Mesenchymal stem cell (in vitro differentiated cells and primary cell): ENCODE measurements around the gene NKD2.

Source experiments
- DNase-seq: peaks from one replicate; pipeline ENCODE4 v3.0.0-alpha.2; 2013
- H2AFZ ChIP-seq: one replicate; pipeline ENCODE4 v1.6.1; 2013; ENCODE audit warnings: low read depth, mild to moderate bottlenecking, control low read depth, inconsistent platforms, low read length, moderate library complexity
- H2AK5ac ChIP-seq: 2 replicates; pipeline ENCODE4 v1.6.1; 2013; ENCODE audit warnings: low read length, moderate library complexity, mild to moderate bottlenecking, inconsistent platforms; ENCODE audit not compliant: severe bottlenecking
- H2BK120ac ChIP-seq: one replicate; pipeline ENCODE4 v1.6.1; 2013; ENCODE audit warnings: low read depth, mild to moderate bottlenecking, inconsistent platforms, low read length, moderate library complexity
- H2BK12ac ChIP-seq, 2 experiments: one replicate each; pipeline ENCODE4 v1.6.1; 2013; ENCODE audit warnings: inconsistent platforms in 2 of 2, low read length in 2 of 2, mild to moderate bottlenecking in 2 of 2, moderate library complexity in 2 of 2, control low read depth in 1 of 2
- H2BK15ac ChIP-seq: one replicate; pipeline ENCODE4 v1.6.1; 2013; ENCODE audit warnings: mild to moderate bottlenecking, low read depth, inconsistent platforms; ENCODE audit not compliant: poor library complexity, severe bottlenecking
- H2BK5ac ChIP-seq: 2 replicates; pipeline ENCODE4 v1.6.1; 2013; ENCODE audit warnings: low read depth, mild to moderate bottlenecking, low read length, control low read depth, inconsistent platforms; ENCODE audit not compliant: poor library complexity, severe bottlenecking
- H3K14ac ChIP-seq, 2 experiments: one replicate each; pipeline ENCODE4 v1.6.1; 2013; ENCODE audit warnings: inconsistent platforms in 2 of 2, low read length in 2 of 2, control low read depth in 1 of 2, mild to moderate bottlenecking in 1 of 2, moderate library complexity in 1 of 2
- H3K18ac ChIP-seq, 2 experiments: one replicate each; pipeline ENCODE4 v1.6.1; 2013; ENCODE audit warnings: inconsistent platforms in 2 of 2, low read length in 2 of 2, control low read depth in 1 of 2, low read depth in 1 of 2, mild to moderate bottlenecking in 1 of 2
- H3K23ac ChIP-seq, 2 experiments: one replicate each; pipeline ENCODE4 v1.6.1; 2013; ENCODE audit warnings: inconsistent platforms in 2 of 2, low read length in 2 of 2, mild to moderate bottlenecking in 2 of 2, moderate library complexity in 2 of 2, control low read depth in 1 of 2
- H3K27ac ChIP-seq: 2 replicates; pipeline ENCODE4 v1.5.1; 2013; ENCODE audit warnings: mild to moderate bottlenecking, moderate library complexity, low read length, control low read depth, inconsistent platforms; ENCODE audit not compliant: poor library complexity, severe bottlenecking
- H3K27me3 ChIP-seq, 2 experiments: 2 replicates each; pipeline versions ENCODE4 v1.6.1 to v1.7.0; 2013; ENCODE audit warnings: low read length in 2 of 2, mild to moderate bottlenecking in 2 of 2, moderate library complexity in 2 of 2, control low read depth in 1 of 2, inconsistent platforms in 1 of 2; ENCODE audit not compliant: control insufficient read depth in 1 of 2, insufficient read depth in 1 of 2
- H3K36me3 ChIP-seq, 2 experiments: 2 replicates each; pipeline versions ENCODE4 v1.6.1 to v1.7.0; 2013; ENCODE audit warnings: low read length in 2 of 2, control low read depth in 1 of 2, inconsistent platforms in 1 of 2, low read depth in 1 of 2, mild to moderate bottlenecking in 1 of 2; ENCODE audit not compliant: insufficient read depth in 2 of 2, control insufficient read depth in 1 of 2
- H3K4ac ChIP-seq, 2 experiments: one replicate each; pipeline ENCODE4 v1.6.1; 2013; ENCODE audit warnings: inconsistent platforms in 2 of 2, low read length in 2 of 2, mild to moderate bottlenecking in 2 of 2, moderate library complexity in 2 of 2, control low read depth in 1 of 2, low read depth in 1 of 2
- H3K4me1 ChIP-seq: 2 replicates; pipeline ENCODE4 v1.6.1; 2013; ENCODE audit warnings: low read depth, low read length, control low read depth; ENCODE audit not compliant: control insufficient read depth, insufficient read depth
- H3K4me2 ChIP-seq: 2 replicates; pipeline ENCODE4 v1.6.1; 2013; ENCODE audit warnings: low read length, mild to moderate bottlenecking, inconsistent platforms; ENCODE audit not compliant: poor library complexity, severe bottlenecking
- H3K4me3 ChIP-seq, 2 experiments: 2 replicates each; pipeline versions ENCODE4 v1.5.1 to v1.7.0; 2013; ENCODE audit warnings: low read length in 2 of 2, mild to moderate bottlenecking in 2 of 2, control low read depth in 1 of 2, low read depth in 1 of 2; ENCODE audit not compliant: insufficient read depth in 1 of 2
- H3K79me1 ChIP-seq: replicated peaks from 2 replicates; pipeline ENCODE4 v1.6.1; 2013; ENCODE audit warnings: mild to moderate bottlenecking, control low read depth, low read length, inconsistent platforms; ENCODE audit not compliant: poor library complexity, severe bottlenecking
- H3K9ac ChIP-seq: 2 replicates; pipeline ENCODE4 v1.7.0; 2013; ENCODE audit warnings: mild to moderate bottlenecking, low read length, moderate library complexity
- H3K9me3 ChIP-seq: 2 replicates; pipeline ENCODE4 v1.7.0; 2013; ENCODE audit warnings: mild to moderate bottlenecking, low read length; ENCODE audit not compliant: control insufficient read depth
- H4K8ac ChIP-seq: one replicate; pipeline ENCODE4 v1.6.1; 2013; ENCODE audit warnings: inconsistent platforms, mild to moderate bottlenecking, low read length, moderate library complexity
- H4K91ac ChIP-seq: one replicate; pipeline ENCODE4 v1.6.1; 2013; ENCODE audit warnings: mild to moderate bottlenecking, low read length, inconsistent platforms
- WGBS: methylation state at CpG from one replicate; pipeline ENCODE4 v1.1.7; 2013; ENCODE audit warnings: mixed read lengths; 5-methylcytosine and 5-hydroxymethylcytosine counted together

NKD2 gene

GRCh38 chr5:1002836-1003235 lies 5.8 kb upstream of the NKD2 start:
- H4K91ac ChIP-seq = no peak overlapping the region
- H3K23ac ChIP-seq = no peak overlapping the region
- H2AK5ac ChIP-seq = no peak overlapping the region
- no peaks in the 10 kb centered on the region for H3K36me3 ChIP-seq
- no peak overlapping the region for H3K4me2 ChIP-seq
- H3K9me3 ChIP-seq = no peaks in the 10 kb centered on the region
- no peaks in the 10 kb centered on the region for H3K79me1 ChIP-seq
- no peak overlapping the region for H2BK5ac ChIP-seq
- no peak overlapping the region for H2BK15ac ChIP-seq
- no peak overlapping the region for H4K8ac ChIP-seq
- H3K4me1 ChIP-seq = peaks cover 14% of the 10 kb centered on the region
- H3K9ac ChIP-seq = no peak overlapping the region
- DNase-seq = no peak
- H3K4me3 ChIP-seq = no peak overlapping the region
- no peak overlapping the region for H3K14ac ChIP-seq
- H3K27ac ChIP-seq = no peak overlapping the region
- H3K27me3 ChIP-seq = peaks cover 75 to 86% of the 10 kb centered on the region in 2 experiments
- H2BK12ac ChIP-seq = no peak overlapping the region
- no peak overlapping the region for H3K4ac ChIP-seq
- H3K18ac ChIP-seq = no peak overlapping the region
- WGBS = 93% methylated on average over 13 of the region's 13 CpGs
- H2BK120ac ChIP-seq = no peak overlapping the region
- H2AFZ ChIP-seq = no peak overlapping the region

DNA sequence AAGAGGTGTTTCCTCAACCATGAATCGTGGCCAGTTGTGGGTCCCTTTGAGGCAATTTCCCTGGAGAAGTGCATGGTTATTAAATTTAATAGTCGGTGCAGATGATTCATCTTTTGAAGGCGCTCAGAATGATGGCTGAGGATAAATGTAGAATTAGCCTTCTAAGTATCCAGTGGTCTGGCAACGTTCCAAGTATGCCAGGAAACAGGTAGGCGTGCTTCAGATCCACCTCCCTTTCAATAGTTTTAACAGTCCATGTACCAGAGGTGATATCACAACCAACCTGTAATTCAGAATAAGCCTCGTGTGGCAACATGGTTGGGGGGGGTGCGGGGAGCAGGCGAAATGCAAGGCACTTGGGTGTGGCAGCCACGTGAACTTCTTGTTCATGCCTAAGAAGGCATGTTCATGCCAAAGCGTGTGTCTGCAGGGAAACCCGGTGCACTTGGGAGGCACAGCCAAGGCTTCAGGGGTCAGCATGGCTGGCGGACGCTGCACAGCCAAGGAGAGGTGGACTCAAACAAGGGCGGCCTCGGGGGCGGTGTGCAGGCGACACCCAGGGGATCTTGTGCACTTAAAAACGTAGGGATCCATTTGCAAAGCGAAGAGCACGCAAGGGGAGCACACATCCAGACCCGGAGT lies 5.2 kb upstream of the NKD2 start:
- H3K79me1 ChIP-seq = no peaks in the 10 kb centered on the region
- H3K4me2 ChIP-seq = no peak overlapping the region
- no peak overlapping the region for H3K23ac ChIP-seq
- peak overlapping the region; percentile 6 for H2BK15ac ChIP-seq
- peak overlapping the region; percentile 52 for H4K91ac ChIP-seq
- no peak overlapping the region for H2AFZ ChIP-seq
- no peak overlapping the region for H2AK5ac ChIP-seq
- no peaks in the 10 kb centered on the region for H3K36me3 ChIP-seq
- H2BK5ac ChIP-seq = no peak overlapping the region
- peaks cover 79 to 86% of the 10 kb centered on the region in 2 experiments for H3K27me3 ChIP-seq
- no peak overlapping the region for H3K14ac ChIP-seq
- no peak overlapping the region for H3K4ac ChIP-seq
- no peak overlapping the region for H3K27ac ChIP-seq
- no peaks in the 10 kb centered on the region for H3K9me3 ChIP-seq
- peak overlapping the region in 1 of 2 experiments; percentile 38 for H2BK12ac ChIP-seq
- H3K9ac ChIP-seq = no peak overlapping the region
- no peak overlapping the region for H3K18ac ChIP-seq
- H3K4me3 ChIP-seq = no peak overlapping the region
- H3K4me1 ChIP-seq = peaks cover 15% of the 10 kb centered on the region
- H4K8ac ChIP-seq = no peak overlapping the region
- no peak for DNase-seq
- 91% methylated on average over 20 of the region's 21 CpGs for WGBS
- no peak overlapping the region for H2BK120ac ChIP-seq

- WGBS = 6% methylated on average over 75 of the region's 88 CpGs
- H2BK12ac ChIP-seq = peak overlapping the region; percentile 5 to 92
- H3K36me3 ChIP-seq = no peaks in the 10 kb centered on the region
- peak overlapping the region; percentile 48 for H2AFZ ChIP-seq
- peak overlapping the region; percentile 98 for H4K8ac ChIP-seq
- H3K4me2 ChIP-seq = peak overlapping the region; percentile 67
- no peak overlapping the region for H3K27ac ChIP-seq
- H4K91ac ChIP-seq = peak overlapping the region; percentile 94
- peak overlapping the region; percentile 24 to 84 for H3K4ac ChIP-seq
- peaks cover 22% of the 10 kb centered on the region for H3K4me1 ChIP-seq
- no peak overlapping the region for H2AK5ac ChIP-seq
- peak overlapping the region; percentile 14 for H3K9ac ChIP-seq
- peak overlapping the region; percentile 90 to 95 for H3K18ac ChIP-seq
- H3K27me3 ChIP-seq = peaks cover 74 to 78% of the 10 kb centered on the region in 2 experiments
- peak overlapping the region in 1 of 2 experiments; percentile 32 for H3K23ac ChIP-seq
- peak; percentile 77 for DNase-seq
- no peaks in the 10 kb centered on the region for H3K79me1 ChIP-seq
- peak overlapping the region; percentile 9 to 71 for H3K4me3 ChIP-seq
- H2BK120ac ChIP-seq = peak overlapping the region; percentile 52
- H3K14ac ChIP-seq = peak overlapping the region in 1 of 2 experiments; percentile 84
- no peaks in the 10 kb centered on the region for H3K9me3 ChIP-seq
- no peak overlapping the region for H2BK5ac ChIP-seq
- peak overlapping the region; percentile 99 for H2BK15ac ChIP-seq
Observed at GRCh38 chr5:1004461-1005248, 3.9 kb upstream of the NKD2 start.

- Histone ChIP-seq H3K23ac (peak overlapping the region in 1 of 2 experiments; percentile 84), H3K9ac (peak overlapping the region; percentile 14), H3K4me1 (peaks cover 22% of the 10 kb centered on the region), H3K4me3 (peak overlapping the region; percentile 9 to 71), H2AK5ac (no peak overlapping the region), H3K36me3 (no peaks in the 10 kb centered on the region), H2BK12ac (peak overlapping the region in 1 of 2 experiments; percentile 45), H3K4me2 (no peak overlapping the region), H2BK120ac (peak overlapping the region; percentile 52), H2AFZ (peak overlapping the region; percentile 48), H3K27ac (no peak overlapping the region), H4K91ac (peak overlapping the region; percentile 78), H3K14ac (peak overlapping the region in 1 of 2 experiments; percentile 58), H4K8ac (peak overlapping the region; percentile 75), H2BK15ac (peak overlapping the region; percentile 30), H3K9me3 (no peaks in the 10 kb centered on the region), H3K27me3 (peaks cover 74 to 78% of the 10 kb centered on the region in 2 experiments), H3K79me1 (no peaks in the 10 kb centered on the region), H2BK5ac (no peak overlapping the region), H3K18ac (peak overlapping the region; percentile 45 to 84), H3K4ac (peak overlapping the region in 1 of 2 experiments; percentile 64)
- DNase-seq = no peak
- WGBS = 52% methylated on average over 47 of the region's 47 CpGs
Observed at GRCh38 chr5:1005249-1005851, 3.3 kb upstream of the NKD2 start.
